ENCODE data around the gene LUZP2. TPM values are rescaled to one million over a fixed set of nuclear protein-coding genes. Genes with fewer than 3 reads are reported as not detected.

LUZP2 gene
- total RNA-seq, 1 experiment from 2014 or later = 3.8 TPM

GRCh38 chr11:24754406-24754805 is 257.6 kb downstream of the LUZP2 start:
- H3K9me3 Mint-ChIP-seq = peaks cover 12% of the 10 kb centered on the region
- no peaks in the 10 kb centered on the region for H3K27me3 Mint-ChIP-seq (ENCODE audit: low read depth)
- H3K27ac Mint-ChIP-seq = no peak overlapping the region
- ChIA-PET CTCF (no interaction called here), POLR2A (no interaction called here)
- H3K4me3 Mint-ChIP-seq = no peak overlapping the region
- H3K4me1 Mint-ChIP-seq = peaks cover 30% of the 10 kb centered on the region
- ATAC-seq (no peak), DNase-seq (ENCODE audit: low spot score) (no peak)
- no peaks in the 10 kb centered on the region for H3K36me3 Mint-ChIP-seq
- TF ChIP-seq ZNF671 (CRISPR knock-in tag; IDR thresholded peaks at IDR 0.05) (no peak), ZNF138 (CRISPR knock-in tag; conservative IDR thresholded peaks at IDR 0.05) (no peak), KAT7 (CRISPR knock-in tag; IDR thresholded peaks at IDR 0.05; ENCODE audit: borderline replicate concordance) (no peak), SMAD3 (CRISPR knock-in tag; IDR thresholded peaks at IDR 0.05; ENCODE audit: borderline replicate concordance) (no peak), ZNF416 (CRISPR knock-in tag; IDR thresholded peaks at IDR 0.05) (no peak), USF2 (CRISPR knock-in tag; IDR thresholded peaks at IDR 0.05) (no peak), ESRRA (CRISPR knock-in tag; IDR thresholded peaks at IDR 0.05; ENCODE audit: borderline replicate concordance) (no peak), NR3C1 (CRISPR knock-in tag; conservative IDR thresholded peaks at IDR 0.05; ENCODE audit: low read depth) (no peak), ZNF281 (CRISPR knock-in tag; IDR thresholded peaks at IDR 0.05) (no peak), ZNF532 (CRISPR knock-in tag; IDR thresholded peaks at IDR 0.05; ENCODE audit: borderline replicate concordance) (no peak), ERG (CRISPR knock-in tag; IDR thresholded peaks at IDR 0.05) (no peak)
- TF ChIP-seq, protein P1, sequence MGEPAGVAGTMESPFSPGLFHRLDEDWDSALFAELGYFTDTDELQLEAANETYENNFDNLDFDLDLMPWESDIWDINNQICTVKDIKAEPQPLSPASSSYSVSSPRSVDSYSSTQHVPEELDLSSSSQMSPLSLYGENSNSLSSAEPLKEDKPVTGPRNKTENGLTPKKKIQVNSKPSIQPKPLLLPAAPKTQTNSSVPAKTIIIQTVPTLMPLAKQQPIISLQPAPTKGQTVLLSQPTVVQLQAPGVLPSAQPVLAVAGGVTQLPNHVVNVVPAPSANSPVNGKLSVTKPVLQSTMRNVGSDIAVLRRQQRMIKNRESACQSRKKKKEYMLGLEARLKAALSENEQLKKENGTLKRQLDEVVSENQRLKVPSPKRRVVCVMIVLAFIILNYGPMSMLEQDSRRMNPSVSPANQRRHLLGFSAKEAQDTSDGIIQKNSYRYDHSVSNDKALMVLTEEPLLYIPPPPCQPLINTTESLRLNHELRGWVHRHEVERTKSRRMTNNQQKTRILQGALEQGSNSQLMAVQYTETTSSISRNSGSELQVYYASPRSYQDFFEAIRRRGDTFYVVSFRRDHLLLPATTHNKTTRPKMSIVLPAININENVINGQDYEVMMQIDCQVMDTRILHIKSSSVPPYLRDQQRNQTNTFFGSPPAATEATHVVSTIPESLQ (CRISPR knock-in tag; IDR thresholded peaks at IDR 0.05) = no peak
- TF ChIP-seq, protein P2, sequence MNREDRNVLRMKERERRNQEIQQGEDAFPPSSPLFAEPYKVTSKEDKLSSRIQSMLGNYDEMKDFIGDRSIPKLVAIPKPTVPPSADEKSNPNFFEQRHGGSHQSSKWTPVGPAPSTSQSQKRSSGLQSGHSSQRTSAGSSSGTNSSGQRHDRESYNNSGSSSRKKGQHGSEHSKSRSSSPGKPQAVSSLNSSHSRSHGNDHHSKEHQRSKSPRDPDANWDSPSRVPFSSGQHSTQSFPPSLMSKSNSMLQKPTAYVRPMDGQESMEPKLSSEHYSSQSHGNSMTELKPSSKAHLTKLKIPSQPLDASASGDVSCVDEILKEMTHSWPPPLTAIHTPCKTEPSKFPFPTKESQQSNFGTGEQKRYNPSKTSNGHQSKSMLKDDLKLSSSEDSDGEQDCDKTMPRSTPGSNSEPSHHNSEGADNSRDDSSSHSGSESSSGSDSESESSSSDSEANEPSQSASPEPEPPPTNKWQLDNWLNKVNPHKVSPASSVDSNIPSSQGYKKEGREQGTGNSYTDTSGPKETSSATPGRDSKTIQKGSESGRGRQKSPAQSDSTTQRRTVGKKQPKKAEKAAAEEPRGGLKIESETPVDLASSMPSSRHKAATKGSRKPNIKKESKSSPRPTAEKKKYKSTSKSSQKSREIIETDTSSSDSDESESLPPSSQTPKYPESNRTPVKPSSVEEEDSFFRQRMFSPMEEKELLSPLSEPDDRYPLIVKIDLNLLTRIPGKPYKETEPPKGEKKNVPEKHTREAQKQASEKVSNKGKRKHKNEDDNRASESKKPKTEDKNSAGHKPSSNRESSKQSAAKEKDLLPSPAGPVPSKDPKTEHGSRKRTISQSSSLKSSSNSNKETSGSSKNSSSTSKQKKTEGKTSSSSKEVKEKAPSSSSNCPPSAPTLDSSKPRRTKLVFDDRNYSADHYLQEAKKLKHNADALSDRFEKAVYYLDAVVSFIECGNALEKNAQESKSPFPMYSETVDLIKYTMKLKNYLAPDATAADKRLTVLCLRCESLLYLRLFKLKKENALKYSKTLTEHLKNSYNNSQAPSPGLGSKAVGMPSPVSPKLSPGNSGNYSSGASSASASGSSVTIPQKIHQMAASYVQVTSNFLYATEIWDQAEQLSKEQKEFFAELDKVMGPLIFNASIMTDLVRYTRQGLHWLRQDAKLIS (CRISPR knock-in tag; IDR thresholded peaks at IDR 0.05; ENCODE audit: borderline replicate concordance) = no peak
- TF ChIP-seq, protein P3, sequence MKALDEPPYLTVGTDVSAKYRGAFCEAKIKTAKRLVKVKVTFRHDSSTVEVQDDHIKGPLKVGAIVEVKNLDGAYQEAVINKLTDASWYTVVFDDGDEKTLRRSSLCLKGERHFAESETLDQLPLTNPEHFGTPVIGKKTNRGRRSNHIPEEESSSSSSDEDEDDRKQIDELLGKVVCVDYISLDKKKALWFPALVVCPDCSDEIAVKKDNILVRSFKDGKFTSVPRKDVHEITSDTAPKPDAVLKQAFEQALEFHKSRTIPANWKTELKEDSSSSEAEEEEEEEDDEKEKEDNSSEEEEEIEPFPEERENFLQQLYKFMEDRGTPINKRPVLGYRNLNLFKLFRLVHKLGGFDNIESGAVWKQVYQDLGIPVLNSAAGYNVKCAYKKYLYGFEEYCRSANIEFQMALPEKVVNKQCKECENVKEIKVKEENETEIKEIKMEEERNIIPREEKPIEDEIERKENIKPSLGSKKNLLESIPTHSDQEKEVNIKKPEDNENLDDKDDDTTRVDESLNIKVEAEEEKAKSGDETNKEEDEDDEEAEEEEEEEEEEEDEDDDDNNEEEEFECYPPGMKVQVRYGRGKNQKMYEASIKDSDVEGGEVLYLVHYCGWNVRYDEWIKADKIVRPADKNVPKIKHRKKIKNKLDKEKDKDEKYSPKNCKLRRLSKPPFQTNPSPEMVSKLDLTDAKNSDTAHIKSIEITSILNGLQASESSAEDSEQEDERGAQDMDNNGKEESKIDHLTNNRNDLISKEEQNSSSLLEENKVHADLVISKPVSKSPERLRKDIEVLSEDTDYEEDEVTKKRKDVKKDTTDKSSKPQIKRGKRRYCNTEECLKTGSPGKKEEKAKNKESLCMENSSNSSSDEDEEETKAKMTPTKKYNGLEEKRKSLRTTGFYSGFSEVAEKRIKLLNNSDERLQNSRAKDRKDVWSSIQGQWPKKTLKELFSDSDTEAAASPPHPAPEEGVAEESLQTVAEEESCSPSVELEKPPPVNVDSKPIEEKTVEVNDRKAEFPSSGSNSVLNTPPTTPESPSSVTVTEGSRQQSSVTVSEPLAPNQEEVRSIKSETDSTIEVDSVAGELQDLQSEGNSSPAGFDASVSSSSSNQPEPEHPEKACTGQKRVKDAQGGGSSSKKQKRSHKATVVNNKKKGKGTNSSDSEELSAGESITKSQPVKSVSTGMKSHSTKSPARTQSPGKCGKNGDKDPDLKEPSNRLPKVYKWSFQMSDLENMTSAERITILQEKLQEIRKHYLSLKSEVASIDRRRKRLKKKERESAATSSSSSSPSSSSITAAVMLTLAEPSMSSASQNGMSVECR (CRISPR knock-in tag; IDR thresholded peaks at IDR 0.05; ENCODE audit: borderline replicate concordance) = no peak
- TF ChIP-seq, protein P4, sequence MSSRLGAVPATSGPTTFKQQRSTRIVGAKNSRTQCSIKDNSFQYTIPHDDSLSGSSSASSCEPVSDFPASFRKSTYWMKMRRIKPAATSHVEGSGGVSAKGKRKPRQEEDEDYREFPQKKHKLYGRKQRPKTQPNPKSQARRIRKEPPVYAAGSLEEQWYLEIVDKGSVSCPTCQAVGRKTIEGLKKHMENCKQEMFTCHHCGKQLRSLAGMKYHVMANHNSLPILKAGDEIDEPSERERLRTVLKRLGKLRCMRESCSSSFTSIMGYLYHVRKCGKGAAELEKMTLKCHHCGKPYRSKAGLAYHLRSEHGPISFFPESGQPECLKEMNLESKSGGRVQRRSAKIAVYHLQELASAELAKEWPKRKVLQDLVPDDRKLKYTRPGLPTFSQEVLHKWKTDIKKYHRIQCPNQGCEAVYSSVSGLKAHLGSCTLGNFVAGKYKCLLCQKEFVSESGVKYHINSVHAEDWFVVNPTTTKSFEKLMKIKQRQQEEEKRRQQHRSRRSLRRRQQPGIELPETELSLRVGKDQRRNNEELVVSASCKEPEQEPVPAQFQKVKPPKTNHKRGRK (CRISPR knock-in tag; IDR thresholded peaks at IDR 0.05; ENCODE audit: borderline replicate concordance) = no peak
